GM19438 (cell line): ENCODE measurements around the gene PLEKHO1.

Source experiments
- ATAC-seq: cut with Tn5 transposase; IDR thresholded peaks from one replicate; pipeline ENCODE4 v1.9.1; 2021; ENCODE audit warnings: low read depth; ENCODE audit not compliant: unreplicated experiment

The PLEKHO1 gene

GRCh38 chr1:150148837-150149270, 862 bp upstream of the PLEKHO1 start:
- ATAC-seq: no peak

GRCh38 chr1:150150133-150151021, 661 bp downstream of the PLEKHO1 start:
- no peak for ATAC-seq

- ATAC-seq: no peak
Measured at GRCh38 chr1:150151291-150152181, 1.8 kb downstream of the PLEKHO1 start.

GRCh38 chr1:150152182-150152536, 2.4 kb downstream of the PLEKHO1 start:
- ATAC-seq: no peak

- ATAC-seq: no peak
Measured at GRCh38 chr1:150152772-150153456, 3.2 kb downstream of the PLEKHO1 start.

- ATAC-seq: no peak
Measured at GRCh38 chr1:150154143-150154542, 4.4 kb downstream of the PLEKHO1 start.

GRCh38 chr1:150155413-150156071, 5.8 kb downstream of the PLEKHO1 start:
- no peak for ATAC-seq

GRCh38 chr1:150156868-150157603, 7.3 kb downstream of the PLEKHO1 start:
- ATAC-seq: no peak

GRCh38 chr1:150159550-150159949, 9.8 kb downstream of the PLEKHO1 start:
- no peak for ATAC-seq

- no peak for ATAC-seq
Measured at GRCh38 chr1:150160964-150161621, 11.4 kb downstream of the PLEKHO1 start.

GRCh38 chr1:150161747-150162581, 12.2 kb downstream of the PLEKHO1 start:
- no peak for ATAC-seq

- ATAC-seq: no peak
Measured at GRCh38 chr1:150162582-150162861, 12.8 kb downstream of the PLEKHO1 start.

- no peak for ATAC-seq
Measured at GRCh38 chr1:150162862-150163706, 13.4 kb downstream of the PLEKHO1 start.

- ATAC-seq: no peak
Measured at GRCh38 chr1:150164224-150164623, 14.5 kb downstream of the PLEKHO1 start.

GRCh38 chr1:150164779-150165178, 15.1 kb downstream of the PLEKHO1 start:
- no peak for ATAC-seq

- no peak for ATAC-seq
Measured at GRCh38 chr1:150165622-150166612, 16.2 kb downstream of the PLEKHO1 start.
